ENCODE measurements around the gene PGLYRP4. TPM values are rescaled to one million over a fixed set of nuclear protein-coding genes. Genes with fewer than 3 reads are reported as not detected.

The PGLYRP4 gene
- total RNA-seq, 1 donor from 2014 or later = 0.71 TPM

- no peaks in the 10 kb centered on the region for H3K36me3 ChIP-seq (ENCODE audit: control insufficient read depth, insufficient read depth, low read length)
- TF ChIP-seq, protein P1, sequence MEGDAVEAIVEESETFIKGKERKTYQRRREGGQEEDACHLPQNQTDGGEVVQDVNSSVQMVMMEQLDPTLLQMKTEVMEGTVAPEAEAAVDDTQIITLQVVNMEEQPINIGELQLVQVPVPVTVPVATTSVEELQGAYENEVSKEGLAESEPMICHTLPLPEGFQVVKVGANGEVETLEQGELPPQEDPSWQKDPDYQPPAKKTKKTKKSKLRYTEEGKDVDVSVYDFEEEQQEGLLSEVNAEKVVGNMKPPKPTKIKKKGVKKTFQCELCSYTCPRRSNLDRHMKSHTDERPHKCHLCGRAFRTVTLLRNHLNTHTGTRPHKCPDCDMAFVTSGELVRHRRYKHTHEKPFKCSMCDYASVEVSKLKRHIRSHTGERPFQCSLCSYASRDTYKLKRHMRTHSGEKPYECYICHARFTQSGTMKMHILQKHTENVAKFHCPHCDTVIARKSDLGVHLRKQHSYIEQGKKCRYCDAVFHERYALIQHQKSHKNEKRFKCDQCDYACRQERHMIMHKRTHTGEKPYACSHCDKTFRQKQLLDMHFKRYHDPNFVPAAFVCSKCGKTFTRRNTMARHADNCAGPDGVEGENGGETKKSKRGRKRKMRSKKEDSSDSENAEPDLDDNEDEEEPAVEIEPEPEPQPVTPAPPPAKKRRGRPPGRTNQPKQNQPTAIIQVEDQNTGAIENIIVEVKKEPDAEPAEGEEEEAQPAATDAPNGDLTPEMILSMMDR (IDR thresholded peaks at IDR 0.05; ENCODE audit: insufficient read depth, low read length, poor library complexity, severe bottlenecking) = no peak
- no peaks in the 10 kb centered on the region for H3K27me3 ChIP-seq (ENCODE audit: control insufficient read depth, insufficient read depth, low read length)
- no peak for DNase-seq (ENCODE audit: low read depth)
- no peak overlapping the region for H3K4me3 ChIP-seq (ENCODE audit: low read depth, low read length)
Measured at GRCh38 chr1:153361480-153362109, 13.0 kb upstream of the PGLYRP4 start.

DNA sequence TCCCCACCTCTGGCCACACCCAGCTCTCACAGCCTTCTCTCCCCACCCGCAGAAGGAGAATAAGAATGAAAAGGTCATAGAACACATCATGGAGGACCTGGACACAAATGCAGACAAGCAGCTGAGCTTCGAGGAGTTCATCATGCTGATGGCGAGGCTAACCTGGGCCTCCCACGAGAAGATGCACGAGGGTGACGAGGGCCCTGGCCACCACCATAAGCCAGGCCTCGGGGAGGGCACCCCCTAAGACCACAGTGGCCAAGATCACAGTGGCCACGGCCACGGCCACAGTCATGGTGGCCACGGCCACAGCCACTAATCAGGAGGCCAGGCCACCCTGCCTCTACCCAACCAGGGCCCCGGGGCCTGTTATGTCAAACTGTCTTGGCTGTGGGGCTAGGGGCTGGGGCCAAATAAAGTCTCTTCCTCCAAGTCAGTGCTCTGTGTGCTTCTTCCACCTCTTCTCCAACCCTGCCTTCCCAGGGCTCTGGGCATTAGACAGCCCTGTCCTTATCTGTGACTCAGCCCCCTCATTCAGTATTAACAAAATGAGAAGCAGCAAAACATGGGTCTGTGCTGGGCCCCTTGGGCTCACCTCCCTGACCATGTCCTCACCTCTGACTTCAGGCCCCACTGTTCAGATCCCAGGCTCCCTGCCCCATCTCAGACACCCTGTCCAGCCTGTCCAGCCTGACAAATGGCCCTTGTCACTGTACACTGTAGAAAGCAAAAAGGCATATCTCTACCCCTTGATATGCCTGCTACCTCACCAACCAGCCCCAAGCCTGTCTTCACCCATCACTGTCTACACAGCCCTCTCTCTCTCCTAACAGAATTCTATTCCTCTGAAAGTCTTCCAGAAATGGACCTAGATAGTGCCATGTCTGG lies 12.2 kb upstream of the PGLYRP4 start:
- TF ChIP-seq, protein P1 (IDR thresholded peaks at IDR 0.05; ENCODE audit: insufficient read depth, low read length, poor library complexity, severe bottlenecking) = no peak
- DNase-seq (ENCODE audit: low read depth) = no peak
- H3K36me3 ChIP-seq (ENCODE audit: control insufficient read depth, insufficient read depth, low read length) = no peaks in the 10 kb centered on the region
- no peaks in the 10 kb centered on the region for H3K27me3 ChIP-seq (ENCODE audit: control insufficient read depth, insufficient read depth, low read length)
- no peak overlapping the region for H3K4me3 ChIP-seq (ENCODE audit: low read depth, low read length)

DNA sequence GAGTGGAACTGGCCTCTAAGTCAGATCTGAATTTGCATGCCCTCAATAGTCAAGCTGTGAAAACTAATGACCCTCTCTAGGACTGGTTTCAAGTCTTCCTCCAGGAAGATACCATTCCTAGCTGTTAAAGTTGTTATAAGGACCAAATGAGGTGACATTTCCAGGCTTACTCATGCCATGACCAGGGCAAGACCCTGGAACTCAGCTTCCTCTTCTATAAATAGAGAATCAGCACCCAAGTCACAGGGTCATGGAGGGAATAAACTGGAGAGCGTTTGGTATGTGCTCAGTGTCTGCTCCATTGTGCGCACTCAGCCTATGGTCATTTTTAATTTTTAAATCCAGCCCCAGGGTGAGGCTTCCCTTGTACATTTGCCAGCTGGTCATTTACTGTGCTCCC lies 11.5 kb upstream of the PGLYRP4 start:
- H3K27me3 ChIP-seq (ENCODE audit: control insufficient read depth, insufficient read depth, low read length) = no peaks in the 10 kb centered on the region
- H3K36me3 ChIP-seq (ENCODE audit: control insufficient read depth, insufficient read depth, low read length) = no peaks in the 10 kb centered on the region
- DNase-seq (ENCODE audit: low read depth) = no peak
- no peak overlapping the region for H3K4me3 ChIP-seq (ENCODE audit: low read depth, low read length)
- TF ChIP-seq, protein P1 (IDR thresholded peaks at IDR 0.05; ENCODE audit: insufficient read depth, low read length, poor library complexity, severe bottlenecking) = no peak

DNA sequence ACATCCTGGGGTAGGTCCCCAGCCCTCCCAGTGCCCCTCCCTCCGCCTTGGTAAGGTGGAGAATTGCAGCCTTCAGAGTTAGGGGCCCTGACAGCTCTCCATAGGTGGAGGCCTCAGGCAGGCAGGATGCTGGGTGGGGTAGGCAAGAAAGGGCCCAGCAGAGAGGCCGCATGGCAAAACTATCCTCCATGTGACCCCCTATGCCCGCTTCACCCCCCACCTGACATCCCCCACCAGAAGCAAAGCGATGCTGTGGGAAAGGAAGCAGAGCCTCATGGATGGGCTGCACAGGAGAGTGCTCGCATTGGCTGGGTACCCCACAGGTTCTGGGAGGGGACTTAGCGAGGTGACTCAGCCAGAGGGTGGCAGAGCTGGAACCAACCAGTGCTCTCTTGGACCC lies 10.6 kb upstream of the PGLYRP4 start:
- no peak overlapping the region for H3K4me3 ChIP-seq (ENCODE audit: low read depth, low read length)

DNA sequence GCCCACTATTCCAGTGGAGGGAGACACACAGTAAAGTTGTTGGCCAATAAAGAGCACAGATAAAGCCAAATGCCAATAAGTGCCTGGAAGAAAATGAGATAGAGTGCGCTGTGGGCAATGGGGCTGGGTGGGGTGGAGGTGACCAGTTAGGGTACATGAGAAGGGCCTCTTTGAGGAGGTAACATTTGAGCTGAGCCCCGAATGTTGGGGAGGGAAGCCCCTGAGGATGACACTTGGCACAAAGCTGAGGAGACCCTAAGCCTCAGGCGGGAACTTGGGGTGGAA lies 10.0 kb upstream of the PGLYRP4 start:
- H3K4me3 ChIP-seq (ENCODE audit: low read depth, low read length) = no peak overlapping the region
- TF ChIP-seq, protein P1 (IDR thresholded peaks at IDR 0.05; ENCODE audit: insufficient read depth, low read length, poor library complexity, severe bottlenecking) = no peak
- DNase-seq (ENCODE audit: low read depth) = no peak
- no peaks in the 10 kb centered on the region for H3K36me3 ChIP-seq (ENCODE audit: control insufficient read depth, insufficient read depth, low read length)
- no peaks in the 10 kb centered on the region for H3K27me3 ChIP-seq (ENCODE audit: control insufficient read depth, insufficient read depth, low read length)

More for the DNA sequence above, 10.6 kb upstream of the PGLYRP4 start:
- DNase-seq (ENCODE audit: low read depth) = no peak
- H3K27me3 ChIP-seq (ENCODE audit: control insufficient read depth, insufficient read depth, low read length) = no peaks in the 10 kb centered on the region
- TF ChIP-seq, protein P1 (IDR thresholded peaks at IDR 0.05; ENCODE audit: insufficient read depth, low read length, poor library complexity, severe bottlenecking) = no peak
- no peaks in the 10 kb centered on the region for H3K36me3 ChIP-seq (ENCODE audit: control insufficient read depth, insufficient read depth, low read length)

Measured in kidney epithelial cell (primary cell).